CD4-positive, alpha-beta T cell treated with Interleukin-21 for 1 hour (primary cell): ENCODE data around the gene DLGAP3.

Experiments
- DNase-seq: peaks from one replicate; pipeline ENCODE4 v3.0.0-alpha.2; 2020

The DLGAP3 gene

GRCh38 chr1:34865573-34865972 is 63.9 kb downstream of the DLGAP3 start:
- no peak for DNase-seq

- DNase-seq: no peak
Observed at GRCh38 chr1:34864759-34865158, 64.7 kb downstream of the DLGAP3 start.

GRCh38 chr1:34863501-34863900 is 65.9 kb downstream of the DLGAP3 start:
- DNase-seq: peak; percentile 29

GRCh38 chr1:34859446-34860200 is 69.8 kb downstream of the DLGAP3 start, which contains the start of gene SMIM12:
TSS of gene SMIM12 (minus strand) at chr1:34859749. CDS start at chr1:34855977, 3,772 bp downstream.
- DNase-seq: peak; percentile 94

GRCh38 chr1:34858901-34859445 is 70.5 kb downstream of the DLGAP3 start:
- DNase-seq: peak; percentile 43

GRCh38 chr1:34856697-34857096 is 72.8 kb downstream of the DLGAP3 start:
- no peak for DNase-seq

GRCh38 chr1:34852677-34853217 is 76.7 kb downstream of the DLGAP3 start:
- DNase-seq: peak; percentile 94

- no peak for DNase-seq
Observed at GRCh38 chr1:34851431-34852105, 77.9 kb downstream of the DLGAP3 start.

- DNase-seq: no peak
Observed at GRCh38 chr1:34850382-34850781, 79.1 kb downstream of the DLGAP3 start.

GRCh38 chr1:34847094-34847493 is 82.4 kb downstream of the DLGAP3 start:
- DNase-seq: no peak

GRCh38 chr1:34846265-34846664 is 83.2 kb downstream of the DLGAP3 start:
- DNase-seq: no peak

GRCh38 chr1:34845131-34845901 is 84.1 kb downstream of the DLGAP3 start:
- no peak for DNase-seq

GRCh38 chr1:34844252-34844634 is 85.2 kb downstream of the DLGAP3 start:
- no peak for DNase-seq

- DNase-seq: no peak
Observed at GRCh38 chr1:34843392-34844251, 85.8 kb downstream of the DLGAP3 start.

GRCh38 chr1:34842952-34843371 is 86.5 kb downstream of the DLGAP3 start:
- DNase-seq: no peak

- no peak for DNase-seq
Observed at GRCh38 chr1:34842073-34842472, 87.4 kb downstream of the DLGAP3 start.

- no peak for DNase-seq
Observed at GRCh38 chr1:34840426-34840825, 89.0 kb downstream of the DLGAP3 start.

GRCh38 chr1:34839526-34840305 is 89.7 kb downstream of the DLGAP3 start:
- DNase-seq: no peak

GRCh38 chr1:34833711-34834110 is 95.7 kb downstream of the DLGAP3 start:
- DNase-seq: no peak

- DNase-seq: no peak
Observed at GRCh38 chr1:34831721-34832246, 97.7 kb downstream of the DLGAP3 start.

GRCh38 chr1:34829250-34829649 is 100.2 kb downstream of the DLGAP3 start:
- DNase-seq: no peak
